HepG2 (cell line): ENCODE results near the gene MFN2. TPM values are rescaled to one million over a fixed set of nuclear protein-coding genes. Genes with fewer than 3 reads are reported as not detected.
A peak's percentile ranks its signal among the peaks of the same experiment; 100 is the strongest.

Source experiments
- AHDC1 ChIP-seq: sonication (generic); formaldehyde crosslinking; IDR thresholded peaks from 2 replicates; pipeline ENCODE4 v1.5.1; 2020; ENCODE audit warnings: mild to moderate bottlenecking, missing genetic modification reagents, borderline replicate concordance
- ASH2L ChIP-seq: fragments of 300-600, 200-600 bp; sonication (generic); IDR thresholded peaks from 2 replicates; pipeline ENCODE4 v1.7.0; 2017; ENCODE audit warnings: low read depth, mild to moderate bottlenecking, moderate library complexity, mixed read lengths, low read length; ENCODE audit not compliant: insufficient read length
- CEBPZ ChIP-seq: IDR thresholded peaks from 2 replicates; pipeline ENCODE4 v1.6.1; 2012; ENCODE audit warnings: low read length, improper control_type of control experiment
- ELF1 ChIP-seq: sonication (generic); formaldehyde crosslinking; IDR thresholded peaks from 2 replicates; pipeline ENCODE4 v1.4.0; 2020; ENCODE audit warnings: missing genetic modification reagents
- ELF4 ChIP-seq: sonication (generic); formaldehyde crosslinking; IDR thresholded peaks from 2 replicates; pipeline ENCODE4 v1.5.0; 2020; ENCODE audit warnings: missing genetic modification reagents, mild to moderate bottlenecking, moderate library complexity, borderline replicate concordance
- ELK4 ChIP-seq: sonication (generic); formaldehyde crosslinking; IDR thresholded peaks from 2 replicates; pipeline ENCODE4 v1.9.0; 2021; ENCODE audit warnings: missing genetic modification reagents, borderline replicate concordance
- FUBP1 ChIP-seq: sonication (generic); formaldehyde crosslinking; IDR thresholded peaks from 2 replicates; pipeline ENCODE4 v1.5.1; 2020; ENCODE audit warnings: missing genetic modification reagents, mild to moderate bottlenecking, borderline replicate concordance
- JDP2 ChIP-seq: sonication (generic); formaldehyde crosslinking; IDR thresholded peaks from 2 replicates; pipeline ENCODE4 v1.8.1; 2022; ENCODE audit warnings: missing genetic modification reagents, borderline replicate concordance
- MEF2D ChIP-seq: sonication (generic); formaldehyde crosslinking; IDR thresholded peaks from 2 replicates; pipeline ENCODE4 v1.5.1; 2020; ENCODE audit warnings: mild to moderate bottlenecking, missing genetic modification reagents
- PHB2 ChIP-seq: fragments of 450-650 bp; IDR thresholded peaks from 2 replicates; pipeline ENCODE4 v1.6.1; 2018; ENCODE audit not compliant: partially characterized antibody
- SNAPC5 ChIP-seq: sonication (generic); formaldehyde crosslinking; IDR thresholded peaks from 2 replicates; pipeline ENCODE4 v1.8.1; 2023; ENCODE audit warnings: mild to moderate bottlenecking, missing genetic modification reagents, borderline replicate concordance
- ZFAT ChIP-seq: sonication (generic); formaldehyde crosslinking; conservative IDR thresholded peaks from 2 replicates; pipeline ENCODE4 v1.8.1; 2023; ENCODE audit warnings: missing genetic modification reagents, inconsistent platforms
- ZNF234 ChIP-seq: sonication (generic); formaldehyde crosslinking; conservative IDR thresholded peaks from 2 replicates; pipeline ENCODE4 v1.5.1; 2020; ENCODE audit warnings: mild to moderate bottlenecking, missing genetic modification reagents
- ZNF382 ChIP-seq: sonication (generic); formaldehyde crosslinking; IDR thresholded peaks from 2 replicates; pipeline ENCODE4 v1.5.0; 2020; ENCODE audit warnings: missing genetic modification reagents, mild to moderate bottlenecking, borderline replicate concordance
- ZNF530 ChIP-seq: sonication (generic); formaldehyde crosslinking; IDR thresholded peaks from 2 replicates; pipeline ENCODE4 v1.5.0; 2020; ENCODE audit warnings: low read depth, mild to moderate bottlenecking, missing genetic modification reagents
- polyA plus RNA-seq, 8 experiments: library from polyadenylated mRNA; depleted of rRNA in 3 of 8; stranded (reverse) in 7 of 8; unstranded in 1 of 8; fragments of >200 nt; fragmentation: Illumina TruSeq in 4 of 8; extraction: Trizol in 4 of 8; gene quantifications; 2 replicates each; pipeline versions ENCODE4 v1.2.1 to v1.2.3, GENCODE V29; 2011 to 2016; ENCODE audit warnings: low read depth in 4 of 8, missing spikeins in 1 of 8, mixed read lengths in 1 of 8; ENCODE audit not compliant: insufficient read depth in 1 of 8
- total RNA-seq, 5 experiments: library from RNA; depleted of rRNA; stranded (reverse); fragments of >200 nt; fragmentation: Illumina TruSeq; extraction: Trizol; gene quantifications; 2 replicates each; pipeline ENCODE4 v1.2.3, GENCODE V29; 2016; ENCODE audit warnings: low read depth in 1 of 5

The MFN2 gene
- total and polyA plus RNA-seq, 2 of the 13 experiments (the other 11 are each of a cell fraction or from before 2014, with no cell fraction given), result 38.7 to 60.9 TPM

GRCh38 chr1:11979851-11980675, at the start of gene MFN2 (continued):
- TF ChIP-seq AHDC1 (CRISPR knock-in tag) (no peak), SNAPC5 (CRISPR knock-in tag) (peak; percentile 23; the same call in 1 of the 2 replicates), ZNF382 (CRISPR knock-in tag) (no peak), ASH2L (peak; percentile 81), ELF4 (no peak), FUBP1 (CRISPR knock-in tag) (no peak), JDP2 (CRISPR knock-in tag) (no peak), ZNF234 (0 out of 2 replicates have a peak, but pooled peaks have one; percentile 46), ELK4 (CRISPR knock-in tag) (no peak), MEF2D (CRISPR knock-in tag) (peak; percentile 42; the same call in 1 of the 2 replicates), ZNF530 (no peak), ELF1 (CRISPR knock-in tag) (peak; percentile 74), PHB2 (no peak), ZFAT (CRISPR knock-in tag) (0 out of 2 replicates have a peak, but pooled peaks have one; percentile 29), CEBPZ (no peak)
